HG03108 (cell line): ENCODE results near the gene CACUL1.
"Not testable (repeated sequence)": the region's sequence is repeated elsewhere in the genome, so short reads cannot be mapped to it uniquely, and the experiment has no call there.

Source experiments
- ATAC-seq: cut with Tn5 transposase; IDR thresholded peaks from one replicate; pipeline ENCODE4 v1.9.1; 2021; ENCODE audit warnings: moderate library complexity; ENCODE audit not compliant: unreplicated experiment

The CACUL1 gene

GRCh38 chr10:118754556-118755423 lies at the start of gene CACUL1:
Gene CACUL1 (minus strand): TSS chr10:118754970. CDS start chr10:118754762, 208 bp downstream.
- peak; percentile 95 for ATAC-seq

GRCh38 chr10:118804262-118804773 lies 49.5 kb upstream of the CACUL1 start:
- ATAC-seq: no peak

- ATAC-seq: no peak
Measured at GRCh38 chr10:118802126-118802793, 47.5 kb upstream of the CACUL1 start.

GRCh38 chr10:118800920-118801319 lies 46.1 kb upstream of the CACUL1 start:
- ATAC-seq: no peak

- ATAC-seq: no peak
Measured at GRCh38 chr10:118799777-118800176, 45.0 kb upstream of the CACUL1 start.

GRCh38 chr10:118798231-118798662 lies 43.5 kb upstream of the CACUL1 start:
- no peak for ATAC-seq

- ATAC-seq: not testable (repeated sequence)
Measured at GRCh38 chr10:118794971-118795370, 40.2 kb upstream of the CACUL1 start.

GRCh38 chr10:118793545-118793944 lies 38.8 kb upstream of the CACUL1 start:
- ATAC-seq: no peak

GRCh38 chr10:118792526-118792925 lies 37.8 kb upstream of the CACUL1 start:
- ATAC-seq: no peak

GRCh38 chr10:118790058-118790457 lies 35.3 kb upstream of the CACUL1 start:
- no peak for ATAC-seq

GRCh38 chr10:118785551-118785950 lies 30.8 kb upstream of the CACUL1 start:
- no peak for ATAC-seq

GRCh38 chr10:118783776-118784545 lies 29.2 kb upstream of the CACUL1 start:
- no peak for ATAC-seq

GRCh38 chr10:118782916-118783465 lies 28.2 kb upstream of the CACUL1 start:
- ATAC-seq: not testable (repeated sequence)

- no peak for ATAC-seq
Measured at GRCh38 chr10:118781541-118781940, 26.8 kb upstream of the CACUL1 start.

- ATAC-seq: no peak
Measured at GRCh38 chr10:118778727-118779126, 24.0 kb upstream of the CACUL1 start.

- no peak for ATAC-seq
Measured at GRCh38 chr10:118776960-118777359, 22.2 kb upstream of the CACUL1 start.

GRCh38 chr10:118776033-118776432 lies 21.3 kb upstream of the CACUL1 start:
- ATAC-seq: no peak

- ATAC-seq: no peak
Measured at GRCh38 chr10:118775478-118775877, 20.7 kb upstream of the CACUL1 start.

GRCh38 chr10:118773041-118773440 lies 18.3 kb upstream of the CACUL1 start:
- ATAC-seq: no peak

GRCh38 chr10:118771976-118772375 lies 17.2 kb upstream of the CACUL1 start:
- no peak for ATAC-seq
